Stimulated activated CD8-positive, alpha-beta memory T cell treated with anti-CD3 and anti-CD28 coated beads, Interleukin-15, amount 100 ng/mL, for 1 hour (primary cell): ENCODE data around the gene PALB2.
A peak's percentile ranks its signal among the peaks of the same experiment; 100 is the strongest.

Experiments
- DNase-seq: peaks from one replicate; pipeline ENCODE4 v3.0.0-alpha.2; 2020; ENCODE audit warnings: low read depth

PALB2 gene

DNA sequence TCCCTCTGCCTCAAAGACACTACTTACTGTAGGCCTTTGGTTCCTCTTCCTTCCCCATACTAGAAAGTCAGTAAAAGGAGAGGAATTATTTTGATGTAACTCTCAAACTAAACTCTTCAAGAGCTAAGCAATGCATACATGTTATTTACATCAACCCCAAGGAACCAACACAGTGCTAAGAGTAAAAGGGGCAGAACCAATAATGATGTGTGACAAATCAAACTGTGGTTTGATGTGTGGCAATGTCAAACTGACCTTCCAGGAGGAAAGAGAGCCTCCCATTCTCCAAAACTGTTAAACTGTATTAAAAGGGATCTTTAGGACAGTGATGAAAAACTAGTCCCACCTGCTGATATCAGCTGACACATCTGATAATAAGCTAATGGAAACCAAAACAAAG is 60.7 kb downstream of the PALB2 start:
- DNase-seq = no peak

DNA sequence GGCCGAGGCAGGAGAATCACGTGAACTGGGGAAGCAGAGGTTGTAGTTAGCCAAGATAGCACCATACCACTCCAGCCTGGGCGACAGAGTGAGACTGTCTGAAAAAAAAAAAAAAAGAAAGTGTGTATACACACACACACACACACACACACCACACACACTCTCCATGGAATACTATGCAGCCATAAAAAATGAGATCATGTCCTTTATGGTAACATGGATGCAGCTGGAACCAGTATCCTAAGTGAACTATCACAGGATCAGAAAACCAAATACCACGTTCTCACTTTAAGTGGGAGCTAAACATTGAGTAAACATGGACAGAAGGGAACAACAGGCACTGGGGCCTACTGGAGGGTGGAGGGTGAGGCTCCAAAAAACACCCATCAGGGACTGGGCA is 61.7 kb downstream of the PALB2 start:
- DNase-seq = no peak

DNA sequence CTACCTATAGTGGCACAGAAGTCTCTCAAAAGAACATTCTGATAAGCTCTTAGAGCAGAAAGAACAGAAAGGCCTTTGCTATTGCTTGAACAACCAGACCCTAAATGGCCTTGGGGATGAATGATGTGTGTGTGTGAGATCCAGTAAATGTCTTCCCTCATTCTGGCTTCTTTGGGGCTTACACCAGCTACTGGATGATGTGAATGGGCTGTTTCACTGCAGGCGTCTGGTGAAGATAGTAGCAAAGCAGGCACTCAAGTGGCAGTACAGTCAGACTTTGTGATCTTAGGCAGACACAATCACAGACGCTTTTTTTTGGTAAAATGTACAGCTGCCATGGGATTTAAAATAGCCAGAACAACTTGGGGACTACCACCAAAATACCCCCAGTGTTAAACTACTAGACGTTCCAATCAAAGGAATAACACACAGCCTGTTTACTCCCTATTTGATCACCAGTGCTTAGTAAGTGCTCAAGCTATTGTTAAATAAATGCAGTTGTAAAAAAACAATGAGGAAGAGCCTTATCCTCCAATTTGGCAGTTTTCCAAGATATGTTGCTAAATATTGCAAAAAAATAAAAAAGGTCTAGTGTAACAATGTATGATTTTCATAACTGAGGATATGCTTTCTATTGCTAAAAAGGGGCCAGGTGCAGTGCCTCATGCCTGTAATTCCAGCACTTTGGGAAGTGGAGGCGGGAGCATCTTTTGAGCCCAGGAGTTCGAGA is 62.8 kb downstream of the PALB2 start:
- DNase-seq = no peak

GRCh38 chr16:23577493-23577892 is 63.6 kb downstream of the PALB2 start:
- DNase-seq = no peak

GRCh38 chr16:23575834-23576233 is 65.3 kb downstream of the PALB2 start:
- DNase-seq = no peak

DNA sequence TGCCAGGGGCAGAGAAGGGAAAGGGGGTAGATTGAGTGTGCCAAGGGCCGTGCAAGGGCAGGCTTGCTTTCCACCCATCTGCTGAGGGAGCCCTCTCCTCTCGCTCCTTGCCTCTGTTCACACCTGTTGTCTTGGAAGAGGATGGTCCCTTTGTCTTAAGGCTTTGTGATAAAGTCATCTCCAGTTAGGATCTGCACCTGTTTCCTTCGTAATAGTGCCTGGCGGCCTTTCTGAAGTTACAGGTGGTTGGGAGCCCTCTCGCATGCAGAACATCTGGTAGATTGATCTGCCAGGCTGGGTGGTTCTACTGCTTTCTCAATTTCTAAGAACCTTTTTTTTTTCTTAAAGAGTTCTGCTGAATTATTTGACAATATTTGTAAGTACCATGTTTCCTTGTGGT is 67.3 kb downstream of the PALB2 start:
- no peak for DNase-seq

DNA sequence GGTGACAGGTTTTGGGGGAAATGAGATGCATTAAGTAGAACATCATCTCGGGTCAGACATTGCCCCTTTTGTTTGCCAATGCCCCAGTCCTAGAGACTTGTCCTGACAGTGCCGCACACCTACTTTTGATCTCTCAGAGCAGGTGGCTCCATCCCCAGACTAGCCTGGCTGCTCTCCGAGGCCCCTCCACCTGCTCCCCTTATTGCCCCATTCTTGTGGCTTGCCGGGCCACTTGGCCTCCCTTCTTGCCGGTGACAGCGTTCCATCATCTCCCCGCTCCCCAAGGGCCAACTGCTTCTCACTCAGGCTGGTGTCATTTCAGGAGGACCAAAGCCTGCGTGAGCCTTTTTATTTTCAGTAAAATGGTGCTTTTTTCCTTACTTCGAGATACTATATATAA is 68.7 kb downstream of the PALB2 start:
- no peak for DNase-seq

DNA sequence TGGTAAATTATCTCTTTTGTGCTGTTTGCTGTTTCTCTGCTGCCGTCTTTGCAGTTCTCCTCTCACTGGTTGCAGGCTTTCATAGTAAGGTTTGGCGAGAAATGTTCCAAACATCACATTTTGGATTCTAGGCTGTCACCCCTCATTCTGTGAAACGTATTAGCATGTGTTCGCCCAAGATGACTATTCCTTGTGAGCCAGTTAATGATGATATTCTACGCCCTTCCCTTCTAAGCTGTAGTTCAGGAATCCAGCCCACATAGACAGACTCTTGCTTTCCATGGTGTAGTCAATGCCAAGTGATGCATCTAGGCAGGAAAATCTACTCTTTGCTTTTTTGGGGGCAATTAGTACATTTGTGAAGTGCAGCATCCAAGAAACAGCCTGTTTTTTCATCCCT is 69.2 kb downstream of the PALB2 start:
- DNase-seq = no peak

DNA sequence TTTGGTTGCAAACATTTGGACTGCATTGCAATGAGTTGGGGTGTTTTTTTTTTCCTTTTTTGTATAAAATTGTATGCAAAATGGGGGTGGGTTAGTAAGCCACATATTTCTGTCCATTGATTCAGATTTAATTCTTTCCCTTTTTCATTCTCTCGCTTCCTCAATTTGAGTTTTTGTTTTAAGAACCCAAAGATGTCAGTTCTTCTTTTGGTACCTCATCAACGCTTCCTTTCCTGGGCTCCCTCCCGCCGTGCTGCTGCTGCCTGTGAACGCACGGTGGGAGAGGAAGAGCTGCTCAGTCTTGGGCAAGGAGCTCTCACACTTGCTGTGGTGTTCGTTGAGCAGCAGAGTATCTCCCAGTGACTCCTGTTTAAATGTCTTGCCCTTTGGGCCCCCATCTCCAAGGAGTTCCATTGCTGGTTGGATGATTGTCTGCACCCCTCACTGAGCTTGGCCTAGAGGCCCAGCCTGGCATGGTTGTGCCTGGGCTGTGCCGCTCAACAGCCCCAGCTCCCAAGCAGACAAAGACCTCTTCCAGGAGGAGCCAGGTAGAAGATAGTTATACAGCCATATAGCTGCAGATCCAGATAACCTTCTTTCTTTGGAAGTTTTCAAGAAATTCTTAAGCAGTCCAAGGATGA is 70.0 kb downstream of the PALB2 start:
- no peak for DNase-seq

GRCh38 chr16:23567602-23568001 is 73.5 kb downstream of the PALB2 start:
- DNase-seq = no peak

DNA sequence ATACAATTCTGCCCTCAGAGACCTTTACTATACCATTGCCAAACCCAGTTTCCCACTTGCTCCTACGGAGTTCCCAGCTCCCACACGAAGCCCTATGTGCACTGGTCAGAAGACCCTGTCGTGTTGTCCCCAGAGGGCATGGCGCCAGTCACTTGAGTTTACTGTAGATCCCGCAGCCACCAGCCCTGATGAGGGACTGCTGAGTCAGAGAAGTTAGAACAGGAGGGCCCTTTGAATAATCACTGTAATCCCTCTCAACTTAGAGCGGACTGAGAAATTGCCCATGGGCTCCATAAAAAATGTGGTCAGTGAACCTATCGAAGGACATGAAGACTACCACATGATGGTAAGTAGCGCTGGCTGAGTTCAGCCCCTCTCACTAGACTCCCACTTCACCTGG is 74.4 kb downstream of the PALB2 start:
- no peak for DNase-seq

DNA sequence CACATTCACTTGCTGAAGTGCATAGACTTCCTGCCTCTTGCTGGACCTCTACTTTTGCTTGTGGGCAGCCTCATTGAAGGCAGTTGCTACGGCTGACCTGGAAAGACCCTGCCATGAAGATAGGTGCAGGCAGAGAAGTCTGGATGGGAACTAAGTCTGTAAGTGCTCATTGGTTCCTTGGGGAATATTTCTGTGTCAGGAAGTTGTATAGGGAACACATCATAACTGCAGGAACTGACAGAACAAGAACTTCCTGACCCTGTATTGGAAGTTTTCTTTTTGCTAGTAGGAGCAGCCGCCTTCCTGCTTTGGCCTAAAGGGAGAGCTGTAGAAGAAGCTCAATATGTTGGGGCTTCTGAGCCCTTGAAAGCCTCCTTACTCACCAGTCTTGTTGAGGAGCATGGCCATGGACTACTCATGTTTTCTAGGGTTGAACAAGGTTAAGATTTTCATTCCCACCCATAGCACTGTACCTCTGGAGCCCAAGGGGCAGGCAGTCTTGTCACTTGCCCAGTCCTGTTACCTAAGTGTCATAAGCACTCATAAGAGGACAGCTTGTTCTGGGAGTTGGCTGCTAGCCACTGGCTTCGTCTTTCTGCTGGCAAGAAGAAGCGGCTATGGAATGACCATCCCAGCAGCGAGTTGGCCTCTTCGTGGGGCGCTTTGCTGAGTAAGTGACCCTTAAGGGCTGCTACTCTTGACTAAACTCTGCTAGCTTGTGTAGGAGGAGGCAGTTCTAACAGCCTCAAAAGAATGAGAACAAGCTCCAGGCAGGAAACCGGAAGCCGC is 76.3 kb downstream of the PALB2 start:
- DNase-seq = no peak

- DNase-seq = no peak
Measured at GRCh38 chr16:23563186-23563585, 77.9 kb downstream of the PALB2 start.

- no peak for DNase-seq
Measured at GRCh38 chr16:23562505-23562904, 78.6 kb downstream of the PALB2 start.

DNA sequence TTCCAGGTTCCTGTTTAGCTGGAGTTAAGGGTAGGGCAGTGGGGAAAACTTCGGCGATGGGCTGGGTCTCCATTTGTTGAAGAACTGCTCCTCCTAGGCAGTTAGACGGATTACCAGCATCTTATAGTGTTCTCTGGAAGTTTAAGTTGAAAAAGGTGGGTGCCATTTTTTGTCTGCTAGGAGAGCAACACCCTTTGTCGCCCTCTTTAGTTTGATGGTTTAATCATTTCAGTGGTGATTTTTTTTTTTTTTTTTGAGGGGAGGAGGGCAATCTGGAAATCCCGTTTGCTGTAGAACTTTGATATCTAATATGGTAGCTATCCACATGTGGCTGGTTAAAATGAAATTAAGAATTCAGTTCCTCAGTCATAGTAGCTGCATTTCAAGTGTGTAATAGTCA is 79.5 kb downstream of the PALB2 start:
- DNase-seq = no peak

DNA sequence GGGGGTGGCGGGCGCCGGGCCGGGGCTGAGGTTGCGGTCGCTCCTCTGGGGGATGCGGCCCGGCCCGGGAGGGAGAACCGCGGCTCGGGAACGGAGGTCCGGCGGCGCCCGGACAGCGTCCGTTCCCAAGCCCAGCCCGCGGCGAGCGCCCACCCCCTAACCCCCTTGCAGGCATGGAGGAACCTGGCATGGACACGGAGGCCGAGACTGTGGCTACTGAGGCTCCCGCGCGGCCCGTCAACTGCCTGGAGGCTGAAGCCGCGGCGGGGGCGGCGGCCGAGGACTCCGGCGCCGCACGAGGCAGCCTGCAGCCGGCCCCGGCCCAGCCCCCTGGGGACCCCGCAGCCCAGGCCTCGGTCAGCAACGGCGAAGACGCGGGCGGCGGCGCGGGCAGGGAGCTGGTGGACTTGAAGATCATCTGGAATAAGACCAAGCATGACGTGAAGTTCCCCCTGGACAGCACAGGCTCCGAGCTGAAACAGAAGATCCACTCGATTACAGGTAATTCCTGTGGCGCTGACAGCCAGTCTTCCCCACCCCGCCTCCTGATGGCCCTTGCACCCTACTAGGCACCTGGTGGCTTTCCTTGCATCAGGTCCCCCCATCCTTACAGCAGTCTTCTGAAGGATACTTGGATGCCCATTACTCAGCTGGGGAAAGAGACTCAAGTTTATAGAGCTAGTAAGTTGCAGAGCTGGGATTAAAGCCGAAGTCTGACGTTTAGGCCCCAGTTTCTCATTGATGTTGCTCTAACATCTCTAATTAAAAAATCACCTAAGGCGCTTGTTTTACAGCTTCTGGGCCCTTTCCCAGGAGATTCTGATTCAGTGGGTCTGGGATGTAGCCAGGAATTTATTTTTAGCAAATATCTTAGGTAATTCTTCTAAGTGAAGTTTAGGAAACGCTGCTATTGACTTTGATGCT is 83.1 kb downstream of the PALB2 start:
- peak; percentile 1 for DNase-seq

GRCh38 chr16:23556881-23557778 is 84.0 kb downstream of the PALB2 start, which contains the start of the genes EARS2 and UBFD1:
EARS2 (minus strand) TSS chr16:23557350; CDS start chr16:23557343, 7 bp downstream.
UBFD1 (plus strand) TSS chr16:23557727; CDS start chr16:23557743, 16 bp downstream.
- DNase-seq = peak; percentile 89

DNA sequence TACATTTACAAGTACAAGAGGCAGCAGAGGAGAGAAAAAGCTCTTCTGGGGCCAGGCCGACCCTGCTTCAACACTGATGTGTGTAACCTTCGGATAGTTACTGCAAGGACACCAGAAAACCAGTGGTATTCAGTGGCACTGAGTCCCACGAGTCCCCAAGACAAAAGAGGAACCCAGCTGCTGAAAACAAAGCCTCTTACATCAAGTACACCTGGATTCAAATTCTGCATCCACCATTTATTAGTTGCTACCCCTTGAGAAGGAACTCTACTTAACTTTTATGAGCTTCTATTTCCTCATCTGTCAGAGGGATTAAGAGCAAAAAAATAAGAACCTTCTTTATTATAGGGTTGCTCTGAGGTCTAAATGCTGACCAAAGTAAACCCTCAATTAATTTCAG is 86.6 kb downstream of the PALB2 start:
- no peak for DNase-seq
